GM18505 (cell line): ENCODE data around the gene MBLAC2.

Experiments used
- ATAC-seq: cut with Tn5 transposase; IDR thresholded peaks from one replicate; pipeline ENCODE4 v1.9.1; 2021; ENCODE audit not compliant: unreplicated experiment
- POLR2A ChIP-seq: IDR thresholded peaks from 4 replicates; pipeline ENCODE4 v1.6.1; 2011; ENCODE audit warnings: borderline replicate concordance; ENCODE audit not compliant: insufficient read depth, insufficient read length; ENCODE audit errors: extremely low read depth

MBLAC2 gene

GRCh38 chr5:90479611-90480385 is 5.2 kb upstream of the MBLAC2 start:
- ATAC-seq: no peak
- no peak for TF ChIP-seq POLR2A

GRCh38 chr5:90477621-90478215 is 3.1 kb upstream of the MBLAC2 start:
- TF ChIP-seq POLR2A: no peak
- no peak for ATAC-seq

- no peak for ATAC-seq
- no peak for TF ChIP-seq POLR2A
These were observed 2.5 kb upstream of the MBLAC2 start for GRCh38 chr5:90477073-90477472.

GRCh38 chr5:90476391-90476790 is 1.8 kb upstream of the MBLAC2 start:
- no peak for TF ChIP-seq POLR2A
- no peak for ATAC-seq

GRCh38 chr5:90475436-90475980 is 937 bp upstream of the MBLAC2 start:
- ATAC-seq: no peak
- no peak for TF ChIP-seq POLR2A

- no peak for TF ChIP-seq POLR2A
- peak; percentile 12 for ATAC-seq
These were observed 956 bp downstream of the MBLAC2 start for GRCh38 chr5:90473396-90474234.

GRCh38 chr5:90472783-90473395 is 1.7 kb downstream of the MBLAC2 start:
- ATAC-seq: no peak

GRCh38 chr5:90461288-90461687 is 13.3 kb downstream of the MBLAC2 start:
- no peak for ATAC-seq
- no peak for TF ChIP-seq POLR2A

More at GRCh38 chr5:90472783-90473395, 1.7 kb downstream of the MBLAC2 start:
- TF ChIP-seq POLR2A: no peak

GRCh38 chr5:90446961-90447360 is 27.6 kb downstream of the MBLAC2 start:
- no peak for TF ChIP-seq POLR2A
- no peak for ATAC-seq

GRCh38 chr5:90440644-90441043 is 33.9 kb downstream of the MBLAC2 start:
- ATAC-seq: no peak
- TF ChIP-seq POLR2A: no peak

- no peak for TF ChIP-seq POLR2A
- ATAC-seq: no peak
These were observed 36.5 kb downstream of the MBLAC2 start for GRCh38 chr5:90438100-90438499.

- no peak for ATAC-seq
- TF ChIP-seq POLR2A: no peak
These were observed 36.9 kb downstream of the MBLAC2 start for GRCh38 chr5:90437663-90438062.
